ENCODE measurements around the gene TBX2. TPM values are rescaled to one million over a fixed set of nuclear protein-coding genes. Genes with fewer than 3 reads are reported as not detected.

The TBX2 gene
- total RNA-seq: 2.0 to 8.6 TPM (median 8.4 TPM) in 3 replicates
- long read RNA-seq, transcript TBX2-201 (7 exons, 3,339 nt): major isoform, 23 of 28 reads
- long read RNA-seq, partial matches to known transcripts: 2 of 28 reads
- long read RNA-seq, other reads (novel, unspliced or antisense): 3 of 28 reads

- H3K27ac Mint-ChIP-seq (ENCODE audit: unreplicated experiment): peak within 1 kb of the TSS; percentile 89
- peak within 1 kb of the TSS; percentile 80 for H3K4me3 Mint-ChIP-seq (ENCODE audit: unreplicated experiment)
- H3K4me1 Mint-ChIP-seq (ENCODE audit: low read depth): peaks cover 24% of the 10 kb centered on the region
- TF ChIP-seq CTCF (IDR thresholded peaks at IDR 0.05): peak; percentile 51
- no peak for DNase-seq (ENCODE audit: low spot score)
- no peaks in the 10 kb centered on the region for H3K9me3 Mint-ChIP-seq (ENCODE audit: low read depth)
- peaks cover 6% of the 10 kb centered on the region for H3K36me3 Mint-ChIP-seq (ENCODE audit: low read depth)
- peaks cover 8% of the 10 kb centered on the region for H3K27me3 Mint-ChIP-seq (ENCODE audit: low read depth)
These were observed at the start of gene TBX2 for GRCh38 chr17:61399131-61400065. TSS of gene TBX2 (plus strand) at chr17:61399843. CDS start at chr17:61400177, 334 bp downstream.

GRCh38 chr17:61351745-61352407 is 47.8 kb upstream of the TBX2 start:
- H3K36me3 Mint-ChIP-seq (ENCODE audit: low read depth): no peaks in the 10 kb centered on the region
- H3K4me3 Mint-ChIP-seq (ENCODE audit: unreplicated experiment): no peak overlapping the region
- no peaks in the 10 kb centered on the region for H3K9me3 Mint-ChIP-seq (ENCODE audit: low read depth)
- peaks cover 8% of the 10 kb centered on the region for H3K4me1 Mint-ChIP-seq (ENCODE audit: low read depth)
- H3K27me3 Mint-ChIP-seq (ENCODE audit: low read depth): no peaks in the 10 kb centered on the region
- DNase-seq (ENCODE audit: low spot score): no peak
- H3K27ac Mint-ChIP-seq (ENCODE audit: unreplicated experiment): no peak overlapping the region
- TF ChIP-seq CTCF (IDR thresholded peaks at IDR 0.05): no peak

GRCh38 chr17:61352408-61352770 is 47.3 kb upstream of the TBX2 start:
- H3K4me1 Mint-ChIP-seq (ENCODE audit: low read depth): peaks cover 10% of the 10 kb centered on the region
- no peak for DNase-seq (ENCODE audit: low spot score)
- no peak for TF ChIP-seq CTCF (IDR thresholded peaks at IDR 0.05)
- no peaks in the 10 kb centered on the region for H3K36me3 Mint-ChIP-seq (ENCODE audit: low read depth)
- H3K27me3 Mint-ChIP-seq (ENCODE audit: low read depth): no peaks in the 10 kb centered on the region
- H3K9me3 Mint-ChIP-seq (ENCODE audit: low read depth): no peaks in the 10 kb centered on the region
- no peak overlapping the region for H3K27ac Mint-ChIP-seq (ENCODE audit: unreplicated experiment)
- no peak overlapping the region for H3K4me3 Mint-ChIP-seq (ENCODE audit: unreplicated experiment)

GRCh38 chr17:61352781-61353491 is 46.7 kb upstream of the TBX2 start:
- H3K27ac Mint-ChIP-seq (ENCODE audit: unreplicated experiment): no peak overlapping the region
- DNase-seq (ENCODE audit: low spot score): no peak
- no peak overlapping the region for H3K4me3 Mint-ChIP-seq (ENCODE audit: unreplicated experiment)
- H3K27me3 Mint-ChIP-seq (ENCODE audit: low read depth): no peaks in the 10 kb centered on the region
- H3K9me3 Mint-ChIP-seq (ENCODE audit: low read depth): no peaks in the 10 kb centered on the region
- H3K36me3 Mint-ChIP-seq (ENCODE audit: low read depth): no peaks in the 10 kb centered on the region
- no peak for TF ChIP-seq CTCF (IDR thresholded peaks at IDR 0.05)
- H3K4me1 Mint-ChIP-seq (ENCODE audit: low read depth): peaks cover 10% of the 10 kb centered on the region

- Mint-ChIP-seq H3K4me3 (ENCODE audit: unreplicated experiment) (no peak overlapping the region), H3K4me1 (ENCODE audit: low read depth) (peaks cover 10% of the 10 kb centered on the region), H3K36me3 (ENCODE audit: low read depth) (no peaks in the 10 kb centered on the region), H3K27me3 (ENCODE audit: low read depth) (no peaks in the 10 kb centered on the region), H3K27ac (ENCODE audit: unreplicated experiment) (no peak overlapping the region), H3K9me3 (ENCODE audit: low read depth) (no peaks in the 10 kb centered on the region)
- no peak for DNase-seq (ENCODE audit: low spot score)
- TF ChIP-seq CTCF (IDR thresholded peaks at IDR 0.05): no peak
These were observed 46.0 kb upstream of the TBX2 start for GRCh38 chr17:61353615-61354014.
